Activated CD8-positive, alpha-beta memory T cell treated with anti-CD3 and anti-CD28 coated beads, Interleukin-2, amount 50 U/mL, for 1 hour (primary cell): ENCODE measurements around the gene TIMMDC1.

ENCODE experiments used
- DNase-seq: peaks from one replicate; pipeline ENCODE4 v3.0.0-alpha.2; 2020; ENCODE audit errors: extremely low read depth

The TIMMDC1 gene, protein sequence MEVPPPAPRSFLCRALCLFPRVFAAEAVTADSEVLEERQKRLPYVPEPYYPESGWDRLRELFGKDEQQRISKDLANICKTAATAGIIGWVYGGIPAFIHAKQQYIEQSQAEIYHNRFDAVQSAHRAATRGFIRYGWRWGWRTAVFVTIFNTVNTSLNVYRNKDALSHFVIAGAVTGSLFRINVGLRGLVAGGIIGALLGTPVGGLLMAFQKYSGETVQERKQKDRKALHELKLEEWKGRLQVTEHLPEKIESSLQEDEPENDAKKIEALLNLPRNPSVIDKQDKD

GRCh38 chr3:119498186-119499011, at the start of gene TIMMDC1:
TSS of gene TIMMDC1 (plus strand) at chr3:119498547. CDS start at chr3:119498734, 187 bp downstream.
- DNase-seq, result peak; percentile 96

GRCh38 chr3:119453822-119454221, 44.5 kb upstream of the TIMMDC1 start:
- DNase-seq, result no peak

DNA sequence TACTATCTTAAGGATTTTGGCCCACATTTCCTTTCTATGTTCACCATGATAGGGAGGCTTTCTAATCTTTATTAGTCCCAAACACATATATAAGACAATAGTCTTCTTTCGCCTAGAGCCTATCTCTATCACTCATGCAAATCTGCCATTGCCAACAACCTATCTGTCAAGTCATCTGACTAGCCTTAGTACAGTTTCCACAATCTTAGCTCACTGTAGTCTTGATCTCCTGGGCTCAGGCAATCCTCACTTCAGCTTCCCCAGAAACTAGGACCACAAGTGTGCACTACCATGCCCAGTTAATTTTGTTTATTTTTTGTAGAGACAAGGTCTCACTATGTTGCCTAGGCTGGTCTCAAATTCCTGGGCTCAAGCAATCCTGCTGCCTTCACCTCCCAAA, 41.9 kb upstream of the TIMMDC1 start:
- DNase-seq, result no peak

DNA sequence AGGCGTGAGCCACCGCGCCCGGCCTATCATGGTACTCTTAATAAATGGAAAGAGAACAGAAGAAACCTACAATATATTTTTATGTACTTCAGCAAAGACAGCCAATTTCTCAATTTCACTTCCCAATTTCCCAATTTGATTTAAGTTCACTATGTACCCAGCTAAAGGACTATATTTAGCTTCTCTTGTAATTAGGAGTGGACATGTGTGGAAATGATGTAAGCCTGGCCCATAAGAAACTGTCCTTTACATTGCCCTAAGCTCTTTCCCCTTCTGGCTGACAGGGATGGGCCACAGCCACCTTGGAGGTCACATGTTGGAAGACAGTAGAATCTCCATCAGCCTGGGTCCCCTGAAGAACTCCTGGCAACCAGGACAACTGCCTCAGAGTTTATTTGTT, 41.1 kb upstream of the TIMMDC1 start:
- no peak for DNase-seq

- peak; percentile 97 for DNase-seq
Observed at GRCh38 chr3:119463171-119464169, 34.9 kb upstream of the TIMMDC1 start, which contains the start of gene TMEM39A. TSS of gene TMEM39A (minus strand) at chr3:119463615. CDS start at chr3:119462074, 1,541 bp downstream.

- DNase-seq, result no peak
Observed at GRCh38 chr3:119468041-119468440, 30.3 kb upstream of the TIMMDC1 start.

- no peak for DNase-seq
Observed at GRCh38 chr3:119469418-119470189, 28.7 kb upstream of the TIMMDC1 start.

DNA sequence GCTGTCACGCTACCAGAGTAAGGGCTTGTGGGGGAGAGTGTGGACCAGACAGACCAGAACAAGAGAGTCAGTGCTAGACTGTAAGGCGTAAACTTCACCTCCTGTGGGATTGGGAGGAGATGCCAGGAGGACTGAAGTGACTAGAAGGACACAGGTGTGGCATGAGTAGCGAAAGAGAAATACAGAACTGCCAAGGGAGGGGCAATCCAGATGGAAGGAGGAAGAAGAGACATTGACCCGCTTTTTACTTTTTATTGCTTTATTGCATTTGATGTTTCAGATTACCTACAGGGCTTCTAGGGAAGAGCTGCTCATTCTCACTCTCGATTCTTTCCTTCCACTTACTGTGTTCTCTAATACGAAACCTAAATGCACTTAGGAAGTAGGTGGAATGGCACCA, 27.5 kb upstream of the TIMMDC1 start:
- no peak for DNase-seq

DNA sequence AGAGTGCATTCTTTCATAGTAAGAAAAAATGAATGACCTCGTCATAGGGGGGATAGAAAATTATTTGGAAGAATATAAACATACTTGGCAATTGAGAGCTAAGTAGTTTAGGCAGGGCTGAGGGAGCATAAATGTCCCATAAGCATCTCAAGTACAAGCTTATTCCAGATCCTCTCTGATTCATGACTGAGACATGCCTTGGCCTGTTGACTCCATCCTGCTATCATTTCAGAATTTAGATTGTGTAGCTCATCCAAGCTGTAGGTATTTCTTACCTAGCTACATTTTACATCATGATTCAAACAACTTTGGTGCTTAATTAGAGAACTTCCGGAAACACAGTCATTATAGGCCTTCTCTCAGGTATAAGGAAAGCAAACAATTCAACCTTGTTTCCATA, 17.3 kb upstream of the TIMMDC1 start:
- DNase-seq, result no peak

DNA sequence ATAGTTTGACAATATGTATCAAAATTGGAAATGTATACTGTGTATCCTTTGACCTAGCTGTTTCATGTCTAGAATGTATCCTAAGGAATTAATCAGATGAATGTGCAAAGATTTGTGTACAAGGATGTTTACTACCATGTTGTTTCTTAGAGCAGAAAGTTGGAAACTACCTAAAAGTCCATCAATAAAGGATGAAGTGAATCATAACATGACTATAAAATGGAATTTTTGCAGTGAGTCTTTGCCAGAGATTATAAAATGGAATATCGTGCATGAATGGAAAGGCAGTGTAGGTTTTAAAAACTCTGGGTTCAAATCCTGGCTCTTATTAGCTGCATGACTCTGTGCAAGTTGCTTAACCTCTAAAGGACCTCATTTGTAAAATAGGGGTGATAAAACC, 15.2 kb upstream of the TIMMDC1 start:
- no peak for DNase-seq

DNA sequence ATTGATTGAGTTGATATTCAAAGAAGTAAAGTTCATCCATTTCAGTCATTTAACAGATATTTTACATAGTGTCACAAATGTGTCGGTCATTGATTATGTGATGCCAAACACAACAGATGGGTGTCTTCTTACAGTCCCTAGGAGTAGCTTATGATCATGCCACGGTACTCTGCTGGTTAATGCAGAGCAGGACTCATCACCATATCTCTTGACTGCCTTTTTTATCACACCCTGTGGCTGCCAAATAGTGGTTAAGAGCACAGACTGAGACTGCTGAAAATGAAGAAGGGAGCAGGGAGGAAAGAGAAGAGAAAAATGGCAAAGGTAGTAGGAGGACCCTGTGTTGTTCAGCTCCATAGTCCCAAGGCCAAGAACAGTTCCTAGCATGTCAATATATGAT, 12.8 kb upstream of the TIMMDC1 start:
- no peak for DNase-seq

DNA sequence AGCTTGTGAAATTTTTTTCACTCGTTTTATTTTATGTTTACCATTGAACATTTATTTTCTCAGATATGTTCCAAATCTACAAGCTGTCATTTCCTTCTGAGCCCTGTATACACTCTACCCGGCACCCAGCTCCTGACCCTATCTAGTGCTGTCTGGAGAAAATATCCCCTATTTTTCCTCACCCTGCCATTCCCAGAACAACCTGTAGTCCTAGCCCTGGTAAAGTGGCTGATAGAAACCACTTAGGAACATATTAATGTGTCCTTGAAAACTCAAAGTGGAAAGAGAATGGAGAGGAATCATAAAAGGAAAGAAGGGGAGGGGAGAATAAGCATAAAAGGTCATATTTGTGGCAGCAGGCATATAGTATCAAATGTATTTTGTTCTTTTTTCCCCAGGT, 8.2 kb upstream of the TIMMDC1 start:
- DNase-seq, result no peak

- no peak for DNase-seq
Observed at GRCh38 chr3:119492128-119492527, 6.2 kb upstream of the TIMMDC1 start.

- DNase-seq, result no peak
Observed at GRCh38 chr3:119492810-119493209, 5.5 kb upstream of the TIMMDC1 start.

- DNase-seq, result no peak
Observed at GRCh38 chr3:119494597-119494996, 3.8 kb upstream of the TIMMDC1 start.

GRCh38 chr3:119497820-119498185, 544 bp upstream of the TIMMDC1 start:
- no peak for DNase-seq

- DNase-seq, result no peak
Observed at GRCh38 chr3:119500265-119500664, 1.9 kb downstream of the TIMMDC1 start.

GRCh38 chr3:119500901-119501300, 2.6 kb downstream of the TIMMDC1 start:
- no peak for DNase-seq

- no peak for DNase-seq
Observed at GRCh38 chr3:119506631-119507030, 8.3 kb downstream of the TIMMDC1 start.

DNA sequence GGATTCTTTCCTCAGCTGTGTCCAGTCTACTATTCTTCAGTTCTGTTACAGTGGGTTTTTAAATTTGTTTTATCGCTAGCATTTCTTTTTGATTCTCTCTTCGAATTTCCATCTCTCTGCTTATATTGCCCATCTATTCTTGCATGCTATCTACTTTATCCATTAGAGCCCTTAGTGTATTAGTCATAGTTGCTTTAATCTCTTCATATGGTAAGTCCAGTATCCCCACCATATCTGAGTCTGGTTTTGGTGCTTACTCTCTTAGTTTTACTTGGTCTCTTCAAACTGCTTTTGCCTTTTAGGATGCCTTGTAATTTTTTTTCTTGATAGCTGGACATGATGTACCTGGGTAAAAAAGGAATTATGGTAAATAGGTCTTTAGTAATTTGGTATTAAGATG, 9.1 kb downstream of the TIMMDC1 start:
- no peak for DNase-seq

GRCh38 chr3:119508172-119508845, 10.0 kb downstream of the TIMMDC1 start:
- no peak for DNase-seq
